Activated CD8-positive, alpha-beta T cell treated with anti-CD3 and anti-CD28 coated beads for 36 hours (primary cell): ENCODE measurements around the gene PTPRN2. TPM values are rescaled to one million over a fixed set of nuclear protein-coding genes. Genes with fewer than 3 reads are reported as not detected.

Experiments used
- ATAC-seq: fragments of 200-7000 bp; cut with Tn5 transposase; one replicate; pipeline ENCODE4 v1.10.0; 2021; ENCODE audit warnings: mild to moderate bottlenecking, moderate library complexity
- CTCF ChIA-PET: fragments of 350-600 bp; sonication (Branson Sonifier 250); formaldehyde crosslinking; loops from one replicate; lab custom pipeline; 2021; ENCODE audit warnings: antibody characterized with exemption; lab: Charles Lee
- POLR2A ChIA-PET: fragments of 350-600 bp; sonication (Branson Sonifier 250); formaldehyde crosslinking; loops from one replicate; lab custom pipeline; 2021; ENCODE audit warnings: antibody characterized with exemption; lab: Charles Lee
- DNase-seq: peaks from one replicate; pipeline ENCODE4 v3.0.0-alpha.2; 2020
- H3K27ac Mint-ChIP-seq: one replicate; pipeline ENCODE4 v1.8.0; 2021; ENCODE audit warnings: mild to moderate bottlenecking, mixed read lengths
- H3K27me3 Mint-ChIP-seq: one replicate; pipeline ENCODE4 v1.8.0; 2021; ENCODE audit warnings: mixed read lengths
- H3K36me3 Mint-ChIP-seq: one replicate; pipeline ENCODE4 v1.8.0; 2021; ENCODE audit warnings: low read depth, mixed read lengths
- H3K4me1 Mint-ChIP-seq: one replicate; pipeline ENCODE4 v1.8.0; 2021; ENCODE audit warnings: low read depth, mixed read lengths
- H3K4me3 Mint-ChIP-seq: one replicate; pipeline ENCODE4 v1.8.0; 2021; ENCODE audit warnings: mild to moderate bottlenecking, moderate library complexity, mixed read lengths
- H3K9me3 Mint-ChIP-seq: one replicate; pipeline ENCODE4 v1.8.0; 2021; ENCODE audit warnings: mixed read lengths
- CTCF ChIP-seq: fragments of 200-600 bp; IDR thresholded peaks from one replicate; pipeline ENCODE4 v1.8.0; 2022; ENCODE audit warnings: antibody characterized with exemption, mild to moderate bottlenecking
- intact Hi-C: fragments of 100-400 bp; cut with micrococcal nuclease; formaldehyde crosslinking; loops from one replicate; pipeline ENCODE4 v1.10.0; 2022
- total RNA-seq, 2 experiments: library from RNA; stranded (reverse); gene quantifications; one replicate each; pipeline ENCODE4 v1.2.3, GENCODE V29; 2021

PTPRN2 gene
- total RNA-seq, 2 experiments from 2014 or later, result 0.49 to 0.65 TPM

GRCh38 chr7:158470336-158470735 lies 117.3 kb downstream of the PTPRN2 start:
- TF ChIP-seq CTCF, result no peak

GRCh38 chr7:158469396-158470051 lies 118.1 kb downstream of the PTPRN2 start:
- ChIA-PET POLR2A (no interaction called here), CTCF (interaction anchor here (1.3 kb wide), 1 partner anchor 508 kb away, joined by 3 read pairs; no protein-coding TSS in a partner anchor)

More at GRCh38 chr7:158470336-158470735, 117.3 kb downstream of the PTPRN2 start:
- CTCF ChIA-PET, result no interaction called here
- DNase-seq (no peak), ATAC-seq (no peak)
- Mint-ChIP-seq H3K27ac (no peak overlapping the region), H3K9me3 (no peaks in the 10 kb centered on the region), H3K36me3 (no peaks in the 10 kb centered on the region), H3K4me1 (no peaks in the 10 kb centered on the region), H3K4me3 (no peak overlapping the region), H3K27me3 (peaks cover 15% of the 10 kb centered on the region)
- POLR2A ChIA-PET, result no interaction called here
- intact Hi-C loops, result no loop called here

GRCh38 chr7:158468700-158469296 lies 118.8 kb downstream of the PTPRN2 start:
- intact Hi-C loops, result no loop called here
- CTCF ChIA-PET, result interaction anchor here (1.3 kb wide), 1 partner anchor 508 kb away, joined by 3 read pairs; no protein-coding TSS in a partner anchor
- ATAC-seq (no peak), DNase-seq (no peak)
- POLR2A ChIA-PET, result no interaction called here
- Mint-ChIP-seq H3K27ac (no peak overlapping the region), H3K4me3 (no peak overlapping the region), H3K27me3 (peaks cover 15% of the 10 kb centered on the region), H3K36me3 (no peaks in the 10 kb centered on the region), H3K9me3 (no peaks in the 10 kb centered on the region), H3K4me1 (no peaks in the 10 kb centered on the region)
- TF ChIP-seq CTCF, result no peak

More at GRCh38 chr7:158469396-158470051, 118.1 kb downstream of the PTPRN2 start:
- no peaks in the 10 kb centered on the region for H3K4me1 Mint-ChIP-seq
- no peak for TF ChIP-seq CTCF
- H3K4me3 Mint-ChIP-seq, result no peak overlapping the region
- intact Hi-C loops, result no loop called here
- no peaks in the 10 kb centered on the region for H3K36me3 Mint-ChIP-seq
- H3K27ac Mint-ChIP-seq, result no peak overlapping the region
- no peak for DNase-seq
- ATAC-seq, result no peak
- peaks cover 15% of the 10 kb centered on the region for H3K27me3 Mint-ChIP-seq
- H3K9me3 Mint-ChIP-seq, result no peaks in the 10 kb centered on the region

- ChIA-PET CTCF (interaction anchor here (1.3 kb wide), 1 partner anchor 509 kb away, joined by 3 read pairs; no protein-coding TSS in a partner anchor), POLR2A (no interaction called here)
- ATAC-seq (no peak), DNase-seq (no peak)
- TF ChIP-seq CTCF, result no peak
- Mint-ChIP-seq H3K36me3 (no peaks in the 10 kb centered on the region), H3K4me1 (no peaks in the 10 kb centered on the region), H3K27me3 (peaks cover 15% of the 10 kb centered on the region), H3K27ac (no peak overlapping the region), H3K9me3 (peaks cover 4% of the 10 kb centered on the region), H3K4me3 (no peak overlapping the region)
- intact Hi-C loops, result no loop called here
These were observed 119.4 kb downstream of the PTPRN2 start for GRCh38 chr7:158468181-158468580.

GRCh38 chr7:158467562-158467961 lies 120.1 kb downstream of the PTPRN2 start:
- intact Hi-C loops, result no loop called here
- H3K9me3 Mint-ChIP-seq, result peaks cover 5% of the 10 kb centered on the region
- no peak for ATAC-seq
- no peaks in the 10 kb centered on the region for H3K36me3 Mint-ChIP-seq
- no peak overlapping the region for H3K4me3 Mint-ChIP-seq
- H3K27me3 Mint-ChIP-seq, result peaks cover 15% of the 10 kb centered on the region
- no peak overlapping the region for H3K27ac Mint-ChIP-seq
- ChIA-PET CTCF (no interaction called here), POLR2A (interaction anchor here (0.5 kb wide), 1 partner anchor 13 kb away, joined by 3 read pairs; no protein-coding TSS in a partner anchor)
- no peaks in the 10 kb centered on the region for H3K4me1 Mint-ChIP-seq
- DNase-seq, result no peak
- TF ChIP-seq CTCF, result no peak
